Endothelial cell (in vitro differentiated cells): Measurements from ENCODE around the gene OR13C3. TPM values are rescaled to one million over a fixed set of nuclear protein-coding genes. Genes with fewer than 3 reads are reported as not detected.

Experiments
- DNase-seq: peaks from one replicate; pipeline ENCODE4 v3.0.0; 2021; ENCODE audit warnings: low spot score
- H3K27ac Mint-ChIP-seq: one replicate; pipeline ENCODE4 v1.8.0; 2021; ENCODE audit warnings: mixed read lengths, inconsistent platforms; ENCODE audit not compliant: unreplicated experiment
- H3K27me3 Mint-ChIP-seq: one replicate; pipeline ENCODE4 v1.8.0; 2021; ENCODE audit warnings: mild to moderate bottlenecking, moderate library complexity, mixed read lengths, inconsistent platforms; ENCODE audit not compliant: unreplicated experiment
- H3K36me3 Mint-ChIP-seq: one replicate; pipeline ENCODE4 v1.8.0; 2021; ENCODE audit warnings: mild to moderate bottlenecking, low read depth, mixed read lengths, inconsistent platforms; ENCODE audit not compliant: unreplicated experiment
- H3K4me1 Mint-ChIP-seq: one replicate; pipeline ENCODE4 v1.8.0; 2021; ENCODE audit warnings: mild to moderate bottlenecking, mixed read lengths, inconsistent platforms; ENCODE audit not compliant: unreplicated experiment
- H3K4me3 Mint-ChIP-seq: one replicate; pipeline ENCODE4 v1.8.0; 2021; ENCODE audit warnings: mild to moderate bottlenecking, mixed read lengths, inconsistent platforms; ENCODE audit not compliant: unreplicated experiment
- H3K9me3 Mint-ChIP-seq: one replicate; pipeline ENCODE4 v1.8.0; 2021; ENCODE audit warnings: mixed read lengths, inconsistent platforms; ENCODE audit not compliant: unreplicated experiment
- long read RNA-seq: library from polyadenylated mRNA; unstranded; transcript quantifications from one replicate; pipeline ENCODE4 v2.0.0, GENCODE V29; 2020; ENCODE audit not compliant: unreplicated experiment
- total RNA-seq: library from RNA; stranded (reverse); fragmentation: NEBNext Ultra II Directional; extraction: Animal tissue kit (Norgen Biotek cat#: 25700); gene quantifications from one replicate; pipeline ENCODE4 v1.2.1, GENCODE V29; 2021; ENCODE audit not compliant: unreplicated experiment
- TF ChIP-seq, protein P1 (sequence below): fragments of 200-600 bp; sonication (generic); IDR thresholded peaks from one replicate; pipeline ENCODE4 v1.5.0; 2021; ENCODE audit warnings: antibody characterized with exemption; ENCODE audit not compliant: unreplicated experiment

The OR13C3 gene
- total RNA-seq: not detected
- long read RNA-seq: 0 reads

DNA sequence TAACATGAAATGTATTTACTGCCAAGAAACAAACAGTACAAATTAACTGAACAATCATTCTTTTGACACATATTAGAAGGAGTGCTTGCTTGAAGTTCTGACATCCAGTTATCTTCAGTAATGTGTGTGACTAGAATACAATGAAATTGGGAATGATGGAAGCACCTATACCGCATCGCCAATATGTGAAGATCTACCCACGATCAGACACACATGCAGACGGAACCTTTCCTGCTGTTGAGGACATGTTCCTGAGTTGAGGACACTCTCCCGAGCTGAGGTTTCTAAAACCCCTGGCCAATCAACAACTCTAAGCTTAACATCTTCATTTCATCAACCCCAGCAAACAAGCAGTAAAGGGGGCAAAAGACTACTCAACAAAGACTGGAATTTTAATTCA, at the start of gene OR13C3:
Gene OR13C3 (minus strand): TSS at position 101 of the 400 bp plus-strand sequence. CDS start 133 bp downstream, outside the sequence.
- TF ChIP-seq, protein P1, sequence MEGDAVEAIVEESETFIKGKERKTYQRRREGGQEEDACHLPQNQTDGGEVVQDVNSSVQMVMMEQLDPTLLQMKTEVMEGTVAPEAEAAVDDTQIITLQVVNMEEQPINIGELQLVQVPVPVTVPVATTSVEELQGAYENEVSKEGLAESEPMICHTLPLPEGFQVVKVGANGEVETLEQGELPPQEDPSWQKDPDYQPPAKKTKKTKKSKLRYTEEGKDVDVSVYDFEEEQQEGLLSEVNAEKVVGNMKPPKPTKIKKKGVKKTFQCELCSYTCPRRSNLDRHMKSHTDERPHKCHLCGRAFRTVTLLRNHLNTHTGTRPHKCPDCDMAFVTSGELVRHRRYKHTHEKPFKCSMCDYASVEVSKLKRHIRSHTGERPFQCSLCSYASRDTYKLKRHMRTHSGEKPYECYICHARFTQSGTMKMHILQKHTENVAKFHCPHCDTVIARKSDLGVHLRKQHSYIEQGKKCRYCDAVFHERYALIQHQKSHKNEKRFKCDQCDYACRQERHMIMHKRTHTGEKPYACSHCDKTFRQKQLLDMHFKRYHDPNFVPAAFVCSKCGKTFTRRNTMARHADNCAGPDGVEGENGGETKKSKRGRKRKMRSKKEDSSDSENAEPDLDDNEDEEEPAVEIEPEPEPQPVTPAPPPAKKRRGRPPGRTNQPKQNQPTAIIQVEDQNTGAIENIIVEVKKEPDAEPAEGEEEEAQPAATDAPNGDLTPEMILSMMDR: no peak
- H3K36me3 Mint-ChIP-seq: no peaks in the 10 kb centered on the region
- no peak for DNase-seq
- H3K9me3 Mint-ChIP-seq: no peaks in the 10 kb centered on the region
- no peaks in the 10 kb centered on the region for H3K4me1 Mint-ChIP-seq
- H3K4me3 Mint-ChIP-seq: no peak within 1 kb of the TSS
- no peak within 1 kb of the TSS for H3K27ac Mint-ChIP-seq
- no peaks in the 10 kb centered on the region for H3K27me3 Mint-ChIP-seq

DNA sequence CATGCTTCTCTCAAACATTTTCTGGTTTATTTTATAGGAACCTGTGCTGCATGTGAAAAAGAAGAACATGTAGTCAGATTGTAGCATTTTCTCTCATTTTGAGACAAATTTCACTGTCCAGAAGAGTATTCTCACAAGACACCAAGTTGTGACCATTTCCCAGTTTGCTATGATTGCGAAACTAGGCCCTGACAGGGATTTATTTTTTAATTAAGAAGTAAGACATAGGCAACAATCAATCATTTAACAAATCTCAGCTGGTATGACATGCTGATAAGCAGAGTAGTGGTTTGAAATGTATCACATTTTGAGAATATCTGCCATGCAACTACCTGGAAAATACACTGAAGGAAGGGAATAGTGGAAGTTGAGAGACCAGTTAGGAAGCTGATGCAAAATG, 43.9 kb upstream of the OR13C3 start:
- Mint-ChIP-seq H3K27ac (no peak overlapping the region), H3K4me1 (no peaks in the 10 kb centered on the region), H3K4me3 (no peak overlapping the region), H3K36me3 (no peaks in the 10 kb centered on the region), H3K9me3 (no peaks in the 10 kb centered on the region), H3K27me3 (no peaks in the 10 kb centered on the region)
- TF ChIP-seq, protein P1: no peak
- no peak for DNase-seq

DNA sequence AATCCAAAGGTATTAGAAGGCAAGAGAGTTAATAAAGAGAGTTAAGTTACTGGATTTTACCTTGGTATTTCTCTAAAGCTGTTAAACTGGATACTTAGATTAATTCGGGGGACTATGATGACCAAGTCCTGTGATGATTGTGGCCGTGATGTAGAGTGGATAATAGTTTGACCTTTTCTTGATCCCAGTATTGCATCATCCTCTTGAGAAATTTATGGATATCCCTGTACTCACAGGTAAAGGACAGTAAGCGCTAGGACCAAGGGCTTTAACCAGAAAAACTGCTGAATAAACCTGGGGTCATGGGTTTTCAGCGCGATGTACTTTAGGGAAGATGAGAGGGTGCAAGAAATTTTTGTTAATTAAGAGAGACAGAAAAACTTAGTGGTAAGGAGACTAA, 40.6 kb upstream of the OR13C3 start:
- TF ChIP-seq, protein P1: no peak
- no peak overlapping the region for H3K4me3 Mint-ChIP-seq
- no peaks in the 10 kb centered on the region for H3K36me3 Mint-ChIP-seq
- no peaks in the 10 kb centered on the region for H3K9me3 Mint-ChIP-seq
- no peak overlapping the region for H3K27ac Mint-ChIP-seq
- DNase-seq: no peak
- H3K4me1 Mint-ChIP-seq: no peaks in the 10 kb centered on the region
- H3K27me3 Mint-ChIP-seq: no peaks in the 10 kb centered on the region

DNA sequence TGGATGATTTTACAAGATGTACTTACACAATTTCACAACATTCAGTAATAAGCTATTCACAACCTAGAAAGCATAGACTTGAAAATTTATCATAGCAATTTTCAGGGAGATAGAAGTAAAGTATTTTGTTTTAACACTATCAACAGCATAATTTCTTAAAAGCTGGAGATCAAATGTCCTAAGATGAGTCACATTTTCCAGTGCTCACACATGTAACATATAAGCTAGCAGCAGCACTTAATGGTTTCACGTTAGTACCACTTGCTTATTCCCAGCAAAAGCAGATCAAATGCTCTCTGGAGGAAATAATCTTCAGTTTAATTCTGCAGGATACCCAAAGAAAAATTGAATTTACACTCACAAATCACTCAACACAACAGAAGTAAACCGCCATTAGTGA, 38.8 kb upstream of the OR13C3 start:
- DNase-seq: no peak
- H3K4me1 Mint-ChIP-seq: no peaks in the 10 kb centered on the region
- no peaks in the 10 kb centered on the region for H3K9me3 Mint-ChIP-seq
- H3K27me3 Mint-ChIP-seq: no peaks in the 10 kb centered on the region
- no peak overlapping the region for H3K27ac Mint-ChIP-seq
- H3K4me3 Mint-ChIP-seq: no peak overlapping the region
- H3K36me3 Mint-ChIP-seq: no peaks in the 10 kb centered on the region
- TF ChIP-seq, protein P1: no peak

DNA sequence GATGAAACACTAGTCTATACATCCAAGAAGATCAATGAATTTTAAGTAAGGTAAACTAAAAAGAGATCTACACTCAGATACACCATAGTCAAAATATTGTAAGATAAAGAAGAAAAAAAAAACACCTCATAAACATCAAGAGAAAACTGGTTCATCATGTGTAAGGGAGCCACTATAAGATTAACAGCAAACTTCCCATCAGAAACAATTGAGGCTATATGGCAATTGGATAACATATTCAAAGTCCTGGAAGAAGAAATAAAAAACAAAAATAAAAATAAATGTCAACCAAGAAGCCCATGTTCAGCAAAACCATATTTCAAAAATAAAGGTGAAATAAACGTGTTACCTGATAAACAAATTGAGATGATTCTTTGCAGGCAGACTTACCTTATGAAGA, 36.0 kb upstream of the OR13C3 start:
- Mint-ChIP-seq H3K9me3 (no peaks in the 10 kb centered on the region), H3K4me1 (no peaks in the 10 kb centered on the region), H3K27ac (no peak overlapping the region), H3K36me3 (no peaks in the 10 kb centered on the region), H3K27me3 (no peaks in the 10 kb centered on the region), H3K4me3 (no peak overlapping the region)
- no peak for DNase-seq
- TF ChIP-seq, protein P1: no peak
